Keratinocyte (primary cell): ENCODE data around the gene HS6ST3. TPM values are rescaled to one million over a fixed set of nuclear protein-coding genes. Genes with fewer than 3 reads are reported as not detected.

Source experiments
- DNase-seq: peaks from one replicate; pipeline ENCODE4 v3.0.0-alpha.2; 2011; ENCODE audit warnings: low read depth, missing footprints, low spot score
- FAIRE-seq: peaks from 2 replicates; lab custom pipeline; 2011; peaks lifted over from hg19 to GRCh38; lab: Jason Lieb, UNC
- H2AFZ ChIP-seq: 2 replicates; pipeline ENCODE4 v1.6.0; 2012; ENCODE audit warnings: low read length, control low read depth, inconsistent platforms; ENCODE audit not compliant: control insufficient read depth
- H3K27ac ChIP-seq: 2 replicates; pipeline ENCODE4 v1.5.1; 2011; ENCODE audit warnings: low read length; ENCODE audit not compliant: control insufficient read depth, insufficient read depth
- H3K27me3 ChIP-seq: 3 replicates; pipeline ENCODE4 v1.6.0; 2011; ENCODE audit warnings: low read length; ENCODE audit not compliant: control insufficient read depth, insufficient read depth; ENCODE audit errors: extremely low read depth
- H3K36me3 ChIP-seq, 2 experiments: 2 replicates in 1 of 2; 3 replicates in 1 of 2; pipeline ENCODE4 v1.5.1; 2011; ENCODE audit warnings: low read length in 2 of 2, mild to moderate bottlenecking in 1 of 2; ENCODE audit not compliant: control insufficient read depth in 2 of 2, insufficient read depth in 2 of 2; ENCODE audit errors: extremely low read depth in 1 of 2
- H3K4me1 ChIP-seq: 3 replicates; pipeline ENCODE4 v1.5.1; 2011; ENCODE audit warnings: low read length; ENCODE audit not compliant: control insufficient read depth, insufficient read depth; ENCODE audit errors: extremely low read depth
- H3K4me2 ChIP-seq: 3 replicates; pipeline ENCODE4 v1.6.0; 2011; ENCODE audit warnings: low read depth, low read length; ENCODE audit not compliant: control insufficient read depth, insufficient read depth; ENCODE audit errors: extremely low read depth
- H3K4me3 ChIP-seq, 3 experiments: fragments of 200-600 bp in 1 of 3; sonication (generic) in 1 of 3; 2 replicates in 2 of 3; 3 replicates in 1 of 3; pipeline ENCODE4 v1.5.1; 2011 to 2016; ENCODE audit warnings: low read length in 3 of 3, mild to moderate bottlenecking in 3 of 3, control low read depth in 2 of 3, inconsistent platforms in 1 of 3, low read depth in 1 of 3, mixed read lengths in 1 of 3, mixed run types in 1 of 3, moderate library complexity in 1 of 3; ENCODE audit not compliant: control insufficient read depth in 2 of 3, insufficient read depth in 2 of 3; ENCODE audit errors: extremely low read depth in 1 of 3
- H3K79me2 ChIP-seq: 2 replicates; pipeline ENCODE4 v1.6.0; 2012; ENCODE audit warnings: low read length; ENCODE audit not compliant: control insufficient read depth, insufficient read depth
- H3K9ac ChIP-seq: 3 replicates; pipeline ENCODE4 v1.6.0; 2011; ENCODE audit warnings: low read length; ENCODE audit not compliant: control insufficient read depth, insufficient read depth; ENCODE audit errors: extremely low read depth
- H3K9me1 ChIP-seq: 3 replicates; pipeline ENCODE4 v1.6.0; 2011; ENCODE audit warnings: low read length; ENCODE audit not compliant: control insufficient read depth, insufficient read depth; ENCODE audit errors: extremely low read depth
- H3K9me3 ChIP-seq: 2 replicates; pipeline ENCODE4 v1.5.1; 2012; ENCODE audit warnings: low read depth, low read length; ENCODE audit not compliant: control insufficient read depth
- H4K20me1 ChIP-seq: 3 replicates; pipeline ENCODE4 v1.6.0; 2011; ENCODE audit warnings: low read length; ENCODE audit not compliant: control insufficient read depth, insufficient read depth; ENCODE audit errors: extremely low read depth
- EZH2 ChIP-seq: IDR thresholded peaks from one replicate; pipeline ENCODE4 v1.6.1; 2012; ENCODE audit warnings: inconsistent platforms, mild to moderate bottlenecking, low read length, moderate library complexity
- dilution Hi-C: fragments of 300-500 bp; cut with MboI; formaldehyde crosslinking; loops from one replicate; pipeline ENCODE4 v1.7.0; 2020; ENCODE audit warnings: low sequenced_read_pairs; ENCODE audit not compliant: extremely low pct_ligation_motif_present
- polyA plus RNA-seq, 5 experiments: library from polyadenylated mRNA; depleted of rRNA in 3 of 5; stranded (reverse) in 3 of 5; stranded (forward) in 1 of 5; unstranded in 1 of 5; fragments of >200 nt; gene quantifications; 1 replicate in 1 of 5; 2 replicates in 3 of 5; 3 replicates in 1 of 5; pipeline versions ENCODE4 v1.2.1 to v1.2.3, GENCODE V29; 2011 to 2012; ENCODE audit warnings: missing spikeins in 2 of 5, low read depth in 1 of 5, low replicate concordance in 1 of 5
- TF ChIP-seq, protein P1 (sequence below), 3 experiments: IDR thresholded peaks in 1 of 3; conservative IDR thresholded peaks in 1 of 3; optimal IDR thresholded peaks in 1 of 3; 2 replicates in 2 of 3; 3 replicates in 1 of 3; pipeline versions ENCODE3 to v1.5.1; 2011; ENCODE audit warnings: low read length in 3 of 3, mild to moderate bottlenecking in 3 of 3, moderate library complexity in 2 of 3, control low read depth in 1 of 3, inconsistent platforms in 1 of 3; ENCODE audit not compliant: insufficient read depth in 2 of 3; ENCODE audit errors: extremely low read depth in 1 of 3

HS6ST3 gene
- polyA plus RNA-seq, 1 donor (not counting 4 experiments of a cell fraction or from before 2014, with no cell fraction given) = 0.03 TPM

DNA sequence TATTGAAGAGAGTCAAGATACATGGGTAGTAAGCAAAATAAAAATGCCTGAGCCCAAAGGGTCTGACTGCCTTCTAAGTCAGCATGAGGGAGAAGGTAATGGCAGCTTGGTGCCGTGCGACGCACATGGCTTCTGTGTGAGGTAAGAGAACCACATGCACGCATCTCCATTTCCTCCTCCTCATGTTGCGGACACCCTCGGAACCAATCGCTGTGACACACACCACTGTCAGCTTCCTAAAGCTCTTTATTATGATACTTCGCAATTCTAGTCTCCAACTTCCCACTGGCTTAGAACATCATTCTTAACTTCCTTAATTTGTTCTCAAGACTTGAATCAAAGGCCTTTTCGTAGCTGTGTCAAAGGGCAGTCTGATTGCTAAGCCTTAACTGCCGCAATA is 734.2 kb downstream of the HS6ST3 start:
- H3K4me2 ChIP-seq = no peak overlapping the region
- no peak overlapping the region for H3K27ac ChIP-seq
- H2AFZ ChIP-seq = no peak overlapping the region
- H3K79me2 ChIP-seq = no peaks in the 10 kb centered on the region
- H3K9me1 ChIP-seq = no peaks in the 10 kb centered on the region
- TF ChIP-seq, protein P1, sequence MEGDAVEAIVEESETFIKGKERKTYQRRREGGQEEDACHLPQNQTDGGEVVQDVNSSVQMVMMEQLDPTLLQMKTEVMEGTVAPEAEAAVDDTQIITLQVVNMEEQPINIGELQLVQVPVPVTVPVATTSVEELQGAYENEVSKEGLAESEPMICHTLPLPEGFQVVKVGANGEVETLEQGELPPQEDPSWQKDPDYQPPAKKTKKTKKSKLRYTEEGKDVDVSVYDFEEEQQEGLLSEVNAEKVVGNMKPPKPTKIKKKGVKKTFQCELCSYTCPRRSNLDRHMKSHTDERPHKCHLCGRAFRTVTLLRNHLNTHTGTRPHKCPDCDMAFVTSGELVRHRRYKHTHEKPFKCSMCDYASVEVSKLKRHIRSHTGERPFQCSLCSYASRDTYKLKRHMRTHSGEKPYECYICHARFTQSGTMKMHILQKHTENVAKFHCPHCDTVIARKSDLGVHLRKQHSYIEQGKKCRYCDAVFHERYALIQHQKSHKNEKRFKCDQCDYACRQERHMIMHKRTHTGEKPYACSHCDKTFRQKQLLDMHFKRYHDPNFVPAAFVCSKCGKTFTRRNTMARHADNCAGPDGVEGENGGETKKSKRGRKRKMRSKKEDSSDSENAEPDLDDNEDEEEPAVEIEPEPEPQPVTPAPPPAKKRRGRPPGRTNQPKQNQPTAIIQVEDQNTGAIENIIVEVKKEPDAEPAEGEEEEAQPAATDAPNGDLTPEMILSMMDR (optimal IDR thresholded peaks at IDR 0.05 in 1 of 3, IDR thresholded peaks at IDR 0.05 in 1 of 3, conservative IDR thresholded peaks at IDR 0.05 in 1 of 3; ENCODE audit: extremely low read depth in 1 of 3, insufficient read depth in 2 of 3, low read length in 3 of 3) = no peak
- no peak for TF ChIP-seq EZH2
- H3K27me3 ChIP-seq = no peaks in the 10 kb centered on the region
- H3K4me1 ChIP-seq = no peaks in the 10 kb centered on the region
- H3K9me3 ChIP-seq = no peaks in the 10 kb centered on the region
- H3K36me3 ChIP-seq = no peaks in the 10 kb centered on the region
- H3K9ac ChIP-seq = no peak overlapping the region
- no peak for FAIRE-seq
- dilution Hi-C loops = no loop called here
- H3K4me3 ChIP-seq = no peak overlapping the region
- DNase-seq = no peak
- H4K20me1 ChIP-seq = no peaks in the 10 kb centered on the region

DNA sequence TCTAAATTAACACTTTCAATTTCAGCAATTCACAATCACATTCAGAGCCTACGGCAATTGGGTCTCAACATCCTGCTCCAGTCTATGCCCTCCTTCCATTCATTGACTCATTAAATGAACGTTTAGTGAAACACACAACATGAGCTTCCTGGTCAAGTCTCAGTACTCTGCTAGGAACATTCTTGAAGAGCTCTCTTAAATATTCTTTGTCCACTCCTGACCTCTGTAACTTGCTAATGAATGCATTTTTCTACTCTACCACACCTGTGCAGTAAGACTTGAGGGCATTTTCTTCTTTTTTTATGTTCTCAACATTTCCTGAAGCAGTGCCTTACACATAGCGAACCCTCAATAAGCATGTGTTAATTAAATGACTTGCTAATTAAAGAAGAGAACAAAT is 735.7 kb downstream of the HS6ST3 start:
- no peaks in the 10 kb centered on the region for H3K9me1 ChIP-seq
- H2AFZ ChIP-seq = no peak overlapping the region
- no peaks in the 10 kb centered on the region for H4K20me1 ChIP-seq
- no peak for TF ChIP-seq EZH2
- TF ChIP-seq, protein P1 (optimal IDR thresholded peaks at IDR 0.05 in 1 of 3, IDR thresholded peaks at IDR 0.05 in 1 of 3, conservative IDR thresholded peaks at IDR 0.05 in 1 of 3; ENCODE audit: extremely low read depth in 1 of 3, insufficient read depth in 2 of 3, low read length in 3 of 3) = no peak
- DNase-seq (no peak), FAIRE-seq (no peak)
- H3K4me2 ChIP-seq = no peak overlapping the region
- no peak overlapping the region for H3K4me3 ChIP-seq
- no peaks in the 10 kb centered on the region for H3K9me3 ChIP-seq
- dilution Hi-C loops = no loop called here
- H3K36me3 ChIP-seq = no peaks in the 10 kb centered on the region
- no peaks in the 10 kb centered on the region for H3K4me1 ChIP-seq
- no peaks in the 10 kb centered on the region for H3K79me2 ChIP-seq
- no peaks in the 10 kb centered on the region for H3K27me3 ChIP-seq
- H3K9ac ChIP-seq = no peak overlapping the region
- H3K27ac ChIP-seq = no peak overlapping the region
